Activated CD8-positive, alpha-beta memory T cell treated with anti-CD3 and anti-CD28 coated beads, Interleukin-2, amount 50 U/mL, for 24 hours (primary cell): ENCODE measurements around the gene PHLDB3.

ENCODE experiments used
- DNase-seq: peaks from one replicate; pipeline ENCODE4 v3.0.0-alpha.2; 2020; ENCODE audit errors: extremely low read depth

The PHLDB3 gene

GRCh38 chr19:43468354-43469159 is 36.0 kb downstream of the PHLDB3 start:
- DNase-seq: no peak

GRCh38 chr19:43467730-43468129 is 36.8 kb downstream of the PHLDB3 start:
- DNase-seq: no peak

GRCh38 chr19:43467276-43467675 is 37.3 kb downstream of the PHLDB3 start:
- DNase-seq: no peak

- no peak for DNase-seq
Observed at GRCh38 chr19:43466793-43467192, 37.8 kb downstream of the PHLDB3 start.

- no peak for DNase-seq
Observed at GRCh38 chr19:43465468-43466120, 39.0 kb downstream of the PHLDB3 start, which contains the start of gene LYPD3. TSS of gene LYPD3 (minus strand) at chr19:43465608. CDS start at chr19:43465571, 37 bp downstream.

GRCh38 chr19:43464134-43464775 is 40.3 kb downstream of the PHLDB3 start:
- peak; percentile 44 for DNase-seq

GRCh38 chr19:43463381-43464133 is 41.0 kb downstream of the PHLDB3 start:
- DNase-seq: peak; percentile 99

GRCh38 chr19:43462785-43463380 is 41.7 kb downstream of the PHLDB3 start:
- DNase-seq: no peak

- no peak for DNase-seq
Observed at GRCh38 chr19:43462383-43462782, 42.2 kb downstream of the PHLDB3 start.

GRCh38 chr19:43461303-43461702 is 43.2 kb downstream of the PHLDB3 start:
- no peak for DNase-seq

GRCh38 chr19:43460362-43461016 is 44.1 kb downstream of the PHLDB3 start:
- no peak for DNase-seq

- DNase-seq: no peak
Observed at GRCh38 chr19:43457809-43458208, 46.7 kb downstream of the PHLDB3 start.

GRCh38 chr19:43455321-43456113 is 49.0 kb downstream of the PHLDB3 start:
- DNase-seq: no peak

GRCh38 chr19:43454031-43454430 is 50.5 kb downstream of the PHLDB3 start:
- DNase-seq: no peak

GRCh38 chr19:43452582-43452981 is 52.0 kb downstream of the PHLDB3 start:
- DNase-seq: no peak

- DNase-seq: no peak
Observed at GRCh38 chr19:43450545-43450997, 54.0 kb downstream of the PHLDB3 start.

GRCh38 chr19:43447655-43448054 is 56.9 kb downstream of the PHLDB3 start:
- no peak for DNase-seq

GRCh38 chr19:43446746-43447489 is 57.6 kb downstream of the PHLDB3 start:
- peak; percentile 48 for DNase-seq

- DNase-seq: no peak
Observed at GRCh38 chr19:43445426-43445825, 59.1 kb downstream of the PHLDB3 start.
